K562 (cell line): ENCODE results near the gene MTHFSD. TPM values are rescaled to one million over a fixed set of nuclear protein-coding genes. Genes with fewer than 3 reads are reported as not detected.

Experiments used
- ATAC-seq: fragments of 200-7000 bp; cut with Tn5 transposase; 3 replicates; pipeline ENCODE4 v1.9.1; 2020; ENCODE audit warnings: moderate library complexity
- BruUV-seq: library from RNA; stranded (reverse); fragments of 400-500 nt; replicated peaks from 2 replicates; lab custom pipeline; 2021; lab: Mats Ljungman, UMichigan
- CTCF ChIA-PET: fragments of 300-600 bp; formaldehyde crosslinking; extraction: SDS; loops from one replicate; lab custom pipeline; 2021; ENCODE audit warnings: low intra/inter-chr PET ratio; lab: Yijun Ruan, JAX
- POLR2A ChIA-PET: fragments of 300-600, 350-650 bp; sonication (Branson Sonifier 250); formaldehyde crosslinking; extraction: SDS; loops from one replicate; lab custom pipeline; 2021; ENCODE audit warnings: antibody characterized with exemption, inconsistent platforms; lab: Yijun Ruan, JAX
- DNase-seq, 4 experiments: peaks; one replicate each; pipeline versions ENCODE4 v3.0.0 to v3.0.0-alpha.2; 2011 to 2018; ENCODE audit warnings: low spot score in 3 of 4, mixed read lengths in 3 of 4; ENCODE audit errors: extremely low read depth in 1 of 4
- FAIRE-seq: peaks from 2 replicates; lab custom pipeline; 2011; peaks lifted over from hg19 to GRCh38; lab: Jason Lieb, UNC
- H2AFZ ChIP-seq: 2 replicates; pipeline ENCODE4 v1.6.0; 2011; ENCODE audit warnings: low read depth, low read length, control low read depth, inconsistent platforms
- H3K27ac ChIP-seq: fragments of 200-600 bp; 3 replicates; pipeline ENCODE4 v1.8.0; 2011; ENCODE audit warnings: low read depth, mild to moderate bottlenecking, control low read depth, inconsistent platforms, low read length, moderate library complexity, mixed read lengths; ENCODE audit errors: extremely low read depth
- H3K27me3 ChIP-seq, 2 experiments: fragments of 300-600 bp in 1 of 2; 2 replicates in 1 of 2; 3 replicates in 1 of 2; pipeline versions ENCODE4 v1.6.0 to v1.8.0; 2011; ENCODE audit warnings: inconsistent platforms in 2 of 2, low read length in 2 of 2, mild to moderate bottlenecking in 1 of 2, mixed read lengths in 1 of 2, moderate library complexity in 1 of 2; ENCODE audit not compliant: control insufficient read depth in 2 of 2, insufficient read depth in 2 of 2
- H3K36me3 ChIP-seq: fragments of 300-600 bp; 3 replicates; pipeline ENCODE4 v1.8.0; 2011; ENCODE audit warnings: mild to moderate bottlenecking, low read length, inconsistent platforms; ENCODE audit not compliant: control insufficient read depth, insufficient read depth
- H3K4me1 ChIP-seq, 2 experiments: fragments of 200-600 bp in 1 of 2; replicated peaks in 1 of 2; 2 replicates in 1 of 2; 3 replicates in 1 of 2; pipeline versions ENCODE4 v1.5.1 to v1.8.0; 2011; ENCODE audit warnings: inconsistent platforms in 2 of 2, low read length in 2 of 2, mild to moderate bottlenecking in 1 of 2, mixed read lengths in 1 of 2, moderate library complexity in 1 of 2; ENCODE audit not compliant: control insufficient read depth in 2 of 2, insufficient read depth in 2 of 2
- H3K4me2 ChIP-seq: 2 replicates; pipeline ENCODE4 v1.6.1; 2011; ENCODE audit warnings: low read length, control low read depth, inconsistent platforms, mixed read lengths; ENCODE audit not compliant: insufficient read depth
- H3K4me3 ChIP-seq: fragments of 200-600 bp; sonication (generic), shearing (Covaris generic); 2 replicates; pipeline ENCODE4 v1.5.1; 2016; ENCODE audit warnings: control low read depth, inconsistent platforms
- H3K79me2 ChIP-seq: fragments of 200-600 bp; 3 replicates; pipeline ENCODE4 v1.8.0; 2011; ENCODE audit warnings: low read length, inconsistent platforms; ENCODE audit not compliant: control insufficient read depth, insufficient read depth
- H3K9ac ChIP-seq, 2 experiments: 2 replicates each; pipeline versions ENCODE4 v1.6.0 to v1.6.1; 2011; ENCODE audit warnings: low read depth in 2 of 2, low read length in 2 of 2, control low read depth in 1 of 2, inconsistent platforms in 1 of 2, mild to moderate bottlenecking in 1 of 2, mixed read lengths in 1 of 2; ENCODE audit not compliant: insufficient read depth in 1 of 2
- H3K9me1 ChIP-seq: one replicate; pipeline ENCODE4 v1.6.0; 2011; ENCODE audit warnings: inconsistent platforms, mild to moderate bottlenecking, low read length, moderate library complexity; ENCODE audit not compliant: control insufficient read depth, insufficient read depth
- H3K9me3 ChIP-seq: replicated peaks from 2 replicates; pipeline ENCODE4 v1.5.1; 2011; ENCODE audit warnings: low read depth, low read length, inconsistent platforms; ENCODE audit not compliant: control insufficient read depth, insufficient read depth
- H4K20me1 ChIP-seq: replicated peaks from 2 replicates; pipeline ENCODE4 v1.6.1; 2011; ENCODE audit warnings: low read length, inconsistent platforms, mixed read lengths; ENCODE audit not compliant: control insufficient read depth, insufficient read depth
- ERF ChIP-seq: fragments of 450-650 bp; formaldehyde crosslinking; IDR thresholded peaks from 2 replicates; pipeline ENCODE4 v1.4.0; 2020; ENCODE audit warnings: mild to moderate bottlenecking, mixed read lengths
- HDGF ChIP-seq: fragments of 450-650 bp; IDR thresholded peaks from 2 replicates; pipeline ENCODE4 v1.6.1; 2016
- IFI16 ChIP-seq: fragments of 250-450 bp; sonication (Bioruptor Pico); IDR thresholded peaks from 2 replicates; pipeline ENCODE4 v2.1.2; 2022; ENCODE audit warnings: mild to moderate bottlenecking, inconsistent platforms
- PTRF ChIP-seq: fragments of 450-650 bp; IDR thresholded peaks from 2 replicates; pipeline ENCODE4 v1.6.1; 2016; ENCODE audit warnings: mild to moderate bottlenecking, missing genetic modification characterization, missing compliant biosample characterization
- PTTG1 ChIP-seq: fragments of 450-650 bp; IDR thresholded peaks from 2 replicates; pipeline ENCODE4 v1.6.1; 2016; ENCODE audit warnings: low read depth, mild to moderate bottlenecking, missing genetic modification characterization, missing compliant biosample characterization
- RFX7 ChIP-seq: fragments of 250-450 bp; sonication (Bioruptor Pico); IDR thresholded peaks from 2 replicates; pipeline ENCODE4 v1.5.1; 2021; ENCODE audit warnings: mild to moderate bottlenecking
- ZEB2 ChIP-seq: fragments of 450-650 bp; IDR thresholded peaks from 2 replicates; pipeline ENCODE4 v1.6.1; 2016
- ZKSCAN1 ChIP-seq: fragments of 150-350 bp; IDR thresholded peaks from 2 replicates; pipeline ENCODE4 v1.6.1; 2016; ENCODE audit warnings: low read depth, low read length
- ZNF143 ChIP-seq: sonication (generic); formaldehyde crosslinking; IDR thresholded peaks from 2 replicates; pipeline ENCODE4 v1.9.0; 2022; ENCODE audit warnings: mild to moderate bottlenecking, missing genetic modification reagents
- ZNF584 ChIP-seq: fragments of 200-800 bp; sonication (Bioruptor generic); IDR thresholded peaks from 2 replicates; pipeline ENCODE4 v1.6.1; 2016; ENCODE audit warnings: low read depth, mild to moderate bottlenecking, missing genetic modification characterization, missing compliant biosample characterization
- WGBS: fragments of 100-300 bp; shearing (Covaris generic); methylation state at CpG from one replicate; pipeline ENCODE4 v1.1.6; 2016; ENCODE audit warnings: low coverage, mixed read lengths; ENCODE audit not compliant: insufficient coverage; ENCODE audit errors: missing lambda C conversion rate; 5-methylcytosine and 5-hydroxymethylcytosine counted together
- in situ Hi-C: fragments of 300-500 bp; cut with MboI; formaldehyde crosslinking; loops from 4 replicates; pipeline ENCODE4 v1.15.0; 2018; ENCODE audit warnings: inconsistent platforms, mixed read lengths
- intact Hi-C: fragments of 100-400 bp; cut with micrococcal nuclease; formaldehyde crosslinking; loops from 2 replicates; pipeline ENCODE4 v1.14.2; 2022
- polyA plus RNA-seq, 8 experiments: library from polyadenylated mRNA; depleted of rRNA in 4 of 8; stranded (reverse) in 5 of 8; unstranded in 3 of 8; fragments of >200 nt; fragmentation: Nextera tagmentation in 2 of 8; fragmentation: Illumina TruSeq in 1 of 8; extraction: Ambion mirVana in 2 of 8; extraction: Trizol in 1 of 8; gene quantifications; 2 replicates each; pipeline versions ENCODE4 v1.2.1 to v1.2.3, GENCODE V29; 2011 to 2014; ENCODE audit warnings: inconsistent platforms in 1 of 8, missing spikeins in 1 of 8
- total RNA-seq, 7 experiments: library from RNA; depleted of rRNA in 6 of 7; stranded (reverse); fragments of >200 nt in 6 of 7; fragmentation: Illumina TruSeq in 2 of 7; extraction: Trizol in 2 of 7; gene quantifications; 2 replicates each; pipeline versions ENCODE4 v1.2.1 to v1.2.3, GENCODE V29; 2011 to 2021; ENCODE audit warnings: low replicate concordance in 1 of 7

Gene MTHFSD
- total and polyA plus RNA-seq, 9 of the 15 experiments (the other 6 are each of a cell fraction or from before 2014, with no cell fraction given): 3.2 to 20.2 (median 12.0) TPM

GRCh38 chr16:86584726-86585721 lies 30.0 kb upstream of the MTHFSD start:
- POLR2A ChIA-PET: interaction anchor here (0.6 to 1.0 kb wide), 3 partner anchors 9 to 461 kb away, joined by 3 read pairs; no protein-coding TSS in a partner anchor
- 0% methylated on average over 12 of the region's 12 CpGs for WGBS
- BruUV-seq: no TSS peak

More at GRCh38 chr16:86584726-86585721, 30.0 kb upstream of the MTHFSD start:
- Histone ChIP-seq H3K4me1 (no peaks in the 10 kb centered on the region), H3K27ac (no peak overlapping the region), H4K20me1 (0 out of 2 replicates have a peak, but pooled peaks cover 4% of the 10 kb centered on the region), H3K36me3 (no peaks in the 10 kb centered on the region), H3K9ac (no peak overlapping the region), H3K4me3 (no peak overlapping the region), H3K4me2 (no peak overlapping the region)
- FAIRE-seq (no peak), DNase-seq (no peak)
- CTCF ChIA-PET: no interaction called here
- intact Hi-C loops: no loop called here
- TF ChIP-seq ZEB2 (no peak), IFI16 (CRISPR knock-in tag) (no peak), ERF (CRISPR knock-in tag) (no peak), ZKSCAN1 (no peak), ZNF143 (CRISPR knock-in tag) (no peak), RFX7 (no peak), PTRF (no peak), PTTG1 (tag) (no peak), HDGF (no peak), ZNF584 (CRISPR knock-in tag) (no peak)
- TF ChIP-seq, all 486 proteins: peak for 0
- no peak for ATAC-seq
- Histone ChIP-seq H3K9me1 (no peaks in the 10 kb centered on the region), H2AFZ (no peak overlapping the region), H3K27me3 (peaks cover 15 to 20% of the 10 kb centered on the region in 2 experiments; a peak in 4 of 5 replicates), H3K79me2 (no peaks in the 10 kb centered on the region), H3K9me3 (no peaks in the 10 kb centered on the region)
- in situ Hi-C loops: no loop called here
